IMR-90 (cell line): ENCODE results near the gene LCP1.

Experiments used
- BHLHE40 ChIP-seq: fragments of 150-350 bp; IDR thresholded peaks from 2 replicates; pipeline ENCODE4 v1.6.1; 2016; ENCODE audit warnings: mild to moderate bottlenecking, low read depth, low read length
- CEBPB ChIP-seq: IDR thresholded peaks from 2 replicates; pipeline ENCODE4 v1.6.1; 2012; ENCODE audit warnings: low read depth, low read length, improper control_type of control experiment
- CHD1 ChIP-seq: IDR thresholded peaks from 2 replicates; pipeline ENCODE4 v1.6.1; 2012; ENCODE audit warnings: low read depth, low read length, improper control_type of control experiment
- CTCF ChIP-seq: conservative IDR thresholded peaks from 2 replicates; pipeline ENCODE4 v1.5.1; 2012; ENCODE audit warnings: mild to moderate bottlenecking, low read depth, low read length, improper control_type of control experiment
- FOS ChIP-seq: fragments of 150-350 bp; IDR thresholded peaks from 2 replicates; pipeline ENCODE4 v1.6.1; 2016; ENCODE audit warnings: low read depth, low read length
- MAFK ChIP-seq: IDR thresholded peaks from 2 replicates; pipeline ENCODE4 v1.6.1; 2012; ENCODE audit warnings: low read depth, low read length, improper control_type of control experiment
- MXI1 ChIP-seq: IDR thresholded peaks from 2 replicates; pipeline ENCODE4 v1.6.1; 2012; ENCODE audit warnings: low read depth, mild to moderate bottlenecking, low read length, moderate library complexity, borderline replicate concordance
- NFE2L2 ChIP-seq: fragments of 150-350 bp; IDR thresholded peaks from 2 replicates; pipeline ENCODE4 v1.6.1; 2016; ENCODE audit warnings: low read depth, mild to moderate bottlenecking, low read length
- POLR2A ChIP-seq: IDR thresholded peaks from 2 replicates; pipeline ENCODE4 v1.6.1; 2012; ENCODE audit warnings: mild to moderate bottlenecking, low read depth, low read length
- RAD21 ChIP-seq: IDR thresholded peaks from 2 replicates; pipeline ENCODE4 v1.6.1; 2012; ENCODE audit warnings: low read length, improper control_type of control experiment
- RCOR1 ChIP-seq: IDR thresholded peaks from 2 replicates; pipeline ENCODE4 v1.6.1; 2012; ENCODE audit warnings: mild to moderate bottlenecking, low read length, improper control_type of control experiment; ENCODE audit not compliant: insufficient replicate concordance
- RFX5 ChIP-seq: IDR thresholded peaks from 2 replicates; pipeline ENCODE4 v1.8.0; 2012; ENCODE audit warnings: low read depth, mild to moderate bottlenecking, low read length, moderate library complexity
- USF2 ChIP-seq: fragments of 150-350 bp; IDR thresholded peaks from 2 replicates; pipeline ENCODE4 v1.6.1; 2017; ENCODE audit warnings: mild to moderate bottlenecking, antibody characterized with exemption, low read length, low read depth

- TF ChIP-seq POLR2A (no peak), RAD21 (no peak), CTCF (no peak), CEBPB (no peak), FOS (no peak), RFX5 (no peak), BHLHE40 (no peak), MXI1 (no peak), USF2 (no peak), CHD1 (no peak), MAFK (no peak), NFE2L2 (no peak), RCOR1 (no peak)
These were observed 99.7 kb downstream of the LCP1 start for GRCh38 chr13:46082324-46082723.
